ENCODE measurements around the gene RAP1GAP2.

The RAP1GAP2 gene

GRCh38 chr17:3004150-3004801 lies 208.0 kb downstream of the RAP1GAP2 start:
- peak; percentile 71 for DNase-seq

GRCh38 chr17:3004925-3005324 lies 208.7 kb downstream of the RAP1GAP2 start:
- no peak for DNase-seq

GRCh38 chr17:3005696-3006095 lies 209.5 kb downstream of the RAP1GAP2 start:
- DNase-seq, result no peak

- no peak for DNase-seq
Observed at GRCh38 chr17:3006801-3007200, 210.6 kb downstream of the RAP1GAP2 start.

- no peak for DNase-seq
Observed at GRCh38 chr17:3007651-3008121, 211.4 kb downstream of the RAP1GAP2 start.

- no peak for DNase-seq
Observed at GRCh38 chr17:3008336-3009288, 212.4 kb downstream of the RAP1GAP2 start.

- no peak for DNase-seq
Observed at GRCh38 chr17:3009411-3009920, 213.2 kb downstream of the RAP1GAP2 start.

GRCh38 chr17:3011891-3012290 lies 215.7 kb downstream of the RAP1GAP2 start:
- DNase-seq, result no peak

GRCh38 chr17:3012926-3013581 lies 216.8 kb downstream of the RAP1GAP2 start:
- DNase-seq, result peak; percentile 72

- no peak for DNase-seq
Observed at GRCh38 chr17:3015890-3016289, 219.7 kb downstream of the RAP1GAP2 start.

- no peak for DNase-seq
Observed at GRCh38 chr17:3017936-3018335, 221.7 kb downstream of the RAP1GAP2 start.

- DNase-seq, result no peak
Observed at GRCh38 chr17:3019761-3020160, 223.5 kb downstream of the RAP1GAP2 start.

- no peak for DNase-seq
Observed at GRCh38 chr17:3020381-3020780, 224.1 kb downstream of the RAP1GAP2 start.

GRCh38 chr17:3022197-3022596 lies 226.0 kb downstream of the RAP1GAP2 start:
- DNase-seq, result no peak

- DNase-seq, result no peak
Observed at GRCh38 chr17:3024346-3024745, 228.1 kb downstream of the RAP1GAP2 start.

- DNase-seq, result no peak
Observed at GRCh38 chr17:3025421-3026124, 229.3 kb downstream of the RAP1GAP2 start.

- DNase-seq, result no peak
Observed at GRCh38 chr17:3026125-3026855, 230.1 kb downstream of the RAP1GAP2 start.

GRCh38 chr17:3026856-3027751 lies 230.9 kb downstream of the RAP1GAP2 start:
- DNase-seq, result no peak

- no peak for DNase-seq
Observed at GRCh38 chr17:3027786-3028532, 231.7 kb downstream of the RAP1GAP2 start.
